ENCODE measurements around the gene PRKG1.

Gene PRKG1

GRCh38 chr10:51806079-51806835 lies 732.0 kb downstream of the PRKG1 start:
- no peak for DNase-seq (ENCODE audit: low read depth)

DNA sequence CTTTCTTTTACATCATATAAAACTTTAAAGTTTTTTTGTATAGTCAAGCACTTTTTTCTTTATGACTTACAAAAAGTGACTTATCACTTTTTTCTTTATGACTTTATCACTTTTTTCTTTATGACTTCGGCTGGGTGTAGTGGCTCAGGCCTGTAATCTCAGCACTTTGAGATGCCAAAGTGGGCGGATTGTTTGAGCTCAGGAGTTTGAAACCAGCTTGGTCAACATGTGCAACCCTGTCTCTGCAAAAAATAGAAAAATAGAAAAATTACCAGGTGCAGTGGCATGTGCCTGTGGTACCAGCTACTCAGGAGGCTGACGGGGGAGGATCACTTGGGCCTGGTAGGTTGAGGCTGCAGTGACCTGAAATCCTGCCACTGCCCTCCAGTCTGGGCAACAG lies 733.9 kb downstream of the PRKG1 start:
- DNase-seq (ENCODE audit: low read depth) = no peak

DNA sequence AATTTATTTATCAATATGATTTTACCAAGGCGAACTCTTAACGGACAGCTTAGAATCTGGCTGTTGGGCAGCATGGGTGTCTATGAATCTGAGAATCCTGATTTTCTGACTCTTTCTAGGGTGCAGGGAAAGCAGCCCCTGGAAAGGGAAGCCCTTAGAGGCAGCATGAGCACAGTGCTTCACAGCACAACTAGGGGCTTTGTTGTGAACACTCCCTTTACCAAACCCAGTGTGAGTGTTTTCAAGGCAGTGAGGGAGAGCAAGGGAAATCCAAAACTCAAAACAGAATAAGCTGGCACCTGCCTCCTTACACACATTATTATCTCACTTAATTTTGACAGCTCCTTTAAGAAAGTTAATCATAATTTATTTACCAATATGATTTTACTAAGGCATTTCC lies 741.4 kb downstream of the PRKG1 start:
- DNase-seq (ENCODE audit: low read depth) = no peak

DNA sequence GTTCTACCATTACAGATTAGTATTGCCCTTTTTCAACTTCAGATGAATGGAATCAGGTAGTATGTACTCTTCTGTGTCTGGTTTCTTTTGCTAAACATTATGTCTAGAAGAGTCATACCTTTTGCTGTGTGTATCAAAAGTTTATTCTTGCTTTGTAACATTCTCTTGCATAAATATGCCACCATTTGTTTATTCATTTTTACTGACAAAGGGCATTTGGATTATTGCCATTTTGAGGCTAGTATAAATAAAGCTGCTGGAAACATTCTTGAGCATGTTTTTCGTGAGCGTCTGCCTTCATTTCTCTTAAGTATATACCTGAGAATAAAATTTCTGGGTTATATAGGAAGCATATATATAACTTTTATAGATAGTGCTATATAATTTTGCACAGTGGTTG lies 746.8 kb downstream of the PRKG1 start:
- DNase-seq (ENCODE audit: low read depth) = no peak

- no peak for DNase-seq (ENCODE audit: low read depth)
Measured at GRCh38 chr10:51821745-51822144, 747.5 kb downstream of the PRKG1 start.

- no peak for DNase-seq (ENCODE audit: low read depth)
Measured at GRCh38 chr10:51832652-51833383, 758.5 kb downstream of the PRKG1 start.

DNA sequence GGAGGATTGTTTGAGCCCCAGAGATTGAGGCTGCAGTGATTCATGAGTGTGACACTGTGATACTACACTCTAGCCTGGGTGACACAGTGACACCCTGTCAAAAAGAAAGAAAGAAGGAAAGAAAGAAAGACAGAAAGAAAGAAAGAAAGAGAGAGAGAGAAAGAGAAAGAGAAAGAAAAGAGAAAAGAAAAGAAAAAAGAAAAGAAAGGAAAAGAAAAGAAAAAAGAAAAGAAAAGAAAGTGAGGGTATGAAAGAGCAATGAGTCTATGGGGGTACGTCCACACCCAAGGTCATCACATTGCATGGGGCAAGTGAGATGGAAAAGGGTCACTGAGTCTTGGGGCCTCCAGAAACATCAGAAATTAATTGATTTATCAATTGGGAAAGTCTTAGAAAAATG lies 760.3 kb downstream of the PRKG1 start:
- DNase-seq (ENCODE audit: low read depth) = no peak

DNA sequence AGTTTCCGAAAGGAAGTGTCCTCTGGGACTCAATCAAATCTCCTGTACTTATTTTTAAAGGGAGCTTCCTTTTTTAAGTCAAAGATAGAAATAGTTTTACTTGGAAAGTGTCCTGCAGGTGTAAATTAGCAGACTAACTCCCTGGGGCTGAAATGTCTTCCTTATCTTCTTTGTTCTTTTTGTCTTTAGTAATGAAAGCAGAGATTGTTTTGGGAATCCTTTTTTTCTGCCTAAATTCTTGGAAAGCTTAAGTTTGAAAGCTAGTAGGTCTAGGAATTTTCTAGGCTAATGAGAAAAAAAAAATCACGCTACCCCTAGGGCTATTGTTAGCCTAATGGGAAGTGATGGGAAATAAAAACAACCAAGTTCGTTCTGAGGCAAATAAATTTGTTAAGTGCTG lies 764.2 kb downstream of the PRKG1 start:
- DNase-seq (ENCODE audit: low read depth) = no peak

DNA sequence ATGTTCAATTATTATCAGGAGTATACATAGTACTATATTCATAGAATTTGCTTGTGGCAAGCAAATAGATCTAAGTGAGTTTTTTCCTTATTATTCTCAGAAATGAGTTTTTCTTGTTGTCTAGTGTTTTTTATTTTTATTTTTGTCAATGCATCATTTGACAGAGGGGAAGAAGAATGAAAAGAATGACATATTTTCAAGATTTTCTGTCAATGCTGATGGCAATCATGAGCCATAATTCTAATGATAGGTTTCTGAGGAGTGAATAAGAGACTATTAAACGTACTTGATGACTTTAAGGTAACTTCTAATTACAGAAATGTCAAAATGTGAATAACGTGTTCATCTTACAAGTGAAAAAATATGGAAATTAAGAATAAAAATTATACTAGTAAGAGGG lies 769.7 kb downstream of the PRKG1 start:
- DNase-seq (ENCODE audit: low read depth) = no peak

DNA sequence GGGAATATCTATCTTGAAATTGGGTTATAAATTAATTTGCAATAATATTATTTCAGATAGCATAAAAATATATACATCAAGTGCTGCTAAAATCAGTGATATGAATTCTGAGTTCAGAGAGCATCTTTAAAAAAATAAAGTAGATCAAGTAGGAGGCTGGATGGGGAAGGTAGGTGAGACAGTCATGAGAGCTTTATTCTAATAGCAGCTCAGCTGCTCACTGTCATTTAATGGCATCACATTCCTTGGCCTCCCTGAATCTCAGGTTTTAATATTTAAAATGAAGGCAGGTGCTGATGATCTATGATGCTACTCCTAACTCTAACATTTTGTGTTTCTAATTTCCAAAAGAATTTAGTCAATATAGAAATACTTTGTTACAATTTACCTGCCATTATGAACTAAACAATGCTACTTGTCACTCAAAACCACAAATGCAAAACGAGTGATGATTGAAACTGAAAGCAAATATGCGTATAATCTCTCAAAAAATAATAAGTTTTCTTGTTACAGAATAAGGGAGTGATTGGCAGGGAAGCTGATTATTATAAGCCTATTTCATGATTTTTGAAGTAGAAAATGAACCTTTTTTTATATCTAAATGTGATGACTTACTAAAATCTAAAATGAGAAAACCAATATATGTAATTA lies 772.7 kb downstream of the PRKG1 start:
- no peak for DNase-seq (ENCODE audit: low read depth)

GRCh38 chr10:51852297-51852696 lies 778.0 kb downstream of the PRKG1 start:
- DNase-seq (ENCODE audit: low read depth) = no peak

DNA sequence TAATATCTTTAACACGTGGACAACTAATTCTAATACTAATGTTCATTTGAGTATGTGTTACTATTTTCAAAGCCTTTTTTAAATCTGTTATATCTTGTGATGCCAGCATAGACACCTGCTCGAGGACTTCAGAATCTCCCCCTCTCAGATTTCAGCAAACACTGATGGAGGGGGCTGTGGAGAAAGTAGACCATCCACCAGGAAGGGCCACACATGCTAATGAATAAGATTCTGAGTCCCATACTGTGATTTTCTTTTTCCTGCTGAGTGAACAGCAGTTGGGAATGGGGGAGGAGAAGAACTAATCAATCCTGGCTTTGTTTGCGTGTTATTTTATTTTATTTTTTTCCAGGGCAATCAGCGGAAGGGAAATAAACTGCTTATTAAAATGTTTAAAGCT lies 783.0 kb downstream of the PRKG1 start:
- DNase-seq (ENCODE audit: low read depth) = no peak

DNA sequence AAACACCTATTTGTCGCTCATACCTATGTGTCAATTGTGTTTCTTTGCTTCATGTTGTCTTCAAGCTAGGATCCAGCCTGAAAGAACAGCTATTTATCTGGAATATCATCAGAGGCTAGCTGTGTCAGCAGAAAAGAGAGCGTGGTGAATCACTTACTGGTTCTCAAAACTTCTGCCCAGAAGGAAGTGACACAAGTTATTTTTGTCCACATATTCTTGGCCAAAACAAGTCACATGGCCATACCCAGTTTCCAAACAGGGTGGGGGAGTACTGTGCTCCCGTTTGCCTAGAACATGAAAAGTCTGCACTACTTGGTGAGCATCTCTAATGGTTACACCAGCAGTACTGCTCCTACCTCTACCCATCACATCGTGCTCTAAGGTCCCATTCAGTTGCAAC lies 786.0 kb downstream of the PRKG1 start:
- DNase-seq (ENCODE audit: low read depth) = no peak

- no peak for DNase-seq (ENCODE audit: low read depth)
Measured at GRCh38 chr10:51861051-51861450, 786.8 kb downstream of the PRKG1 start.

GRCh38 chr10:51861731-51862130 lies 787.4 kb downstream of the PRKG1 start:
- no peak for DNase-seq (ENCODE audit: low read depth)

DNA sequence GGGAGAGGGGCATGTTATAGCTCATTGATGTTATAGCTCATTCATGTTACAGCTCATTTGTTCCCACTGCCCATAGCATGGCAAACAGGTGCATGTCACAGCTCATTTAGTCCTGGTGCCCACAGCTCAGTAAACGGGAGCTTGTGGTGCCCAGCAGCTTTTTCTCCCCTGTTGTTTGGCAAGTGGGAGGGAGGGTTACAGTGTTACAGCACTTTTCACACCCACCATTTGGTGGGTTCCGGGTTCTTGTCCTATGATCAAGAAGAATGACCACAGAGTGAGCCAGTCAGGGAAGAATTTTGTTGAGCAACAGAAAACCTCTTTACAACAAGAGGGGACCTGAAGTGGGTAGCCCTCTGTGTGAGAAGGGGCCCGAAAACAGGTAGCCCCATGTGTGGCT lies 787.9 kb downstream of the PRKG1 start:
- no peak for DNase-seq (ENCODE audit: low read depth)

- DNase-seq (ENCODE audit: low read depth) = no peak
Measured at GRCh38 chr10:51867956-51868355, 793.7 kb downstream of the PRKG1 start.

DNA sequence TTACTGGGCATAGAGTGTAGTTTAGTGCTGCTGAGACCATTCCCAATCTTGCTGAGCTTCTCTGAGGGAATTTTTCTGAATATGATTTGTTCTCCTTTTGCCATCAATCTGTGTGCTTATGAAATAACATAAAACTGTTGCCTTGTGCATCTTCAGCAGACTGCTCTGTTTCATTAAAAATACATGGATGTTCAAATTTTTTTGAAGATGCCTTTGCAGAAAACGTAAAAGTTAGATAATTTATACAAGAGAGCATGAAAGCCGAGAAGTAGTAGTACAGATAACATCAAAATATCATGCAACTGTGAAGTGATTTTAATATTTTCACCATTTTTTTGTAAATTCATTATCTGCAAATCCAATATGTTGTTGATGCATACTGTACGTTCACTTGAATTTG lies 799.8 kb downstream of the PRKG1 start:
- no peak for DNase-seq (ENCODE audit: low read depth)

DNA sequence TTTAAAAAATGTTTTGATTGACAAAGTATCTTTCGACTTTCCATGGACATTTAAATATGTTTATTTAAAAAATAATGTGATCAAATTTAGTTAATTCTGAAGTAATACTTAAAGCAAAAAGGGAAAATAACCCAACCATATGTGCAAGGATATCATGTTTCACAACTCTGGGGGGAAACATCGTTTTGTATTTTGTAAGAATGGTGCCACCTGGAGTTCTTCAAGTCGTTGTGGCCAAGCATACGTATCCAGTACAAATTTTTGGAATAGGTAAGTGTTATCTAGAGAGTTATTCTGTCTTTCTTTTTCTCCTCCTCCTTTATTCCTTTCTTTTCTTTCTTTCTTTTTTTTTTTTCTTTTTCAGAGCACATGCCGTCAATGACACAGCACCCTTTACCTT lies 801.3 kb downstream of the PRKG1 start:
- DNase-seq (ENCODE audit: low read depth) = no peak

DNA sequence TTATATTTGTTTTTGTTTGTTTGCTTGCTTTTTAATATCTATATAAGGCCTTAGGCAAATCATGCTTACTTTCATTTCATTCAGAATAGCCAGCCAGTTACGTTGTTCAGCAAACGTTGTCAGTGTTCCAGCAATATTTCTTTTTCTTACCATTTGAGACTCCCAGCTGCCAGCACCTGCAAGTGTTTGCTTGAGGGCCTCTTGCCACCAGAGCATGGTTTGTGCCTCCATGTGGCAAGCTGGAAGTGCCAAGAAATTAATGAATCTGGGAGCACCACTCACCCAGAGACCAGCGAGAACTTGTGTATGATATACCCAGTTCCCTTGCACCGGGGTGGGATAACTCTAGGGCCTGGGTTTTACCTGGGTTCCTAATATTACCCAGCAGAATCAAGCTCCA lies 802.2 kb downstream of the PRKG1 start:
- no peak for DNase-seq (ENCODE audit: low read depth)

GRCh38 chr10:51876979-51877378 lies 802.7 kb downstream of the PRKG1 start:
- DNase-seq (ENCODE audit: low read depth) = no peak

GRCh38 chr10:51877636-51878035 lies 803.3 kb downstream of the PRKG1 start:
- DNase-seq (ENCODE audit: low read depth) = no peak

- DNase-seq (ENCODE audit: low read depth) = no peak
Measured at GRCh38 chr10:51878695-51879094, 804.4 kb downstream of the PRKG1 start.

All from T-helper 22 cell (primary cell).